Astrocyte of the spinal cord (primary cell): ENCODE data around the gene AAK1.

Experiments used
- DNase-seq: peaks from one replicate; pipeline ENCODE4 v3.0.0; 2011; ENCODE audit warnings: low read depth, low spot score
- H3K4me3 ChIP-seq: 2 replicates; pipeline ENCODE4 v1.5.1; 2011; ENCODE audit warnings: low read depth, mild to moderate bottlenecking, low read length, moderate library complexity
- CTCF ChIP-seq: IDR thresholded peaks from 2 replicates; pipeline ENCODE4 v1.5.1; 2012; ENCODE audit warnings: low read depth, mild to moderate bottlenecking, low read length, inconsistent platforms
- in situ Hi-C: cut with HindIII; loops from 2 replicates; pipeline ENCODE4 v1.10.0; 2017; ENCODE audit warnings: low sequenced_read_pairs

Gene AAK1

GRCh38 chr2:69438580-69438979 is 205.0 kb downstream of the AAK1 start:
- no peak for DNase-seq
- H3K4me3 ChIP-seq: no peak overlapping the region
- TF ChIP-seq CTCF: no peak
- in situ Hi-C loops: no loop called here

GRCh38 chr2:69437751-69438154 is 205.8 kb downstream of the AAK1 start:
- no peak for TF ChIP-seq CTCF
- peak overlapping the region; percentile 95 for H3K4me3 ChIP-seq
- no peak for DNase-seq
- in situ Hi-C loops: no loop called here

GRCh38 chr2:69436938-69437750 is 206.4 kb downstream of the AAK1 start, which contains the start of gene NFU1:
Gene NFU1, minus strand, starts transcription at chr2:69437435. Its CDS starts 13 bp downstream, at chr2:69437422.
- peak within 1 kb of the TSS; percentile 95 for H3K4me3 ChIP-seq
- DNase-seq: peak; percentile 98
- in situ Hi-C loops: no loop called here
- TF ChIP-seq CTCF: peak; percentile 67

- TF ChIP-seq CTCF: no peak
- in situ Hi-C loops: no loop called here
- peak; percentile 28 for DNase-seq
- peak overlapping the region; percentile 95 for H3K4me3 ChIP-seq
These were observed 207.0 kb downstream of the AAK1 start for GRCh38 chr2:69436596-69436937.

GRCh38 chr2:69434753-69435152 is 208.8 kb downstream of the AAK1 start:
- DNase-seq: no peak
- in situ Hi-C loops: no loop called here

GRCh38 chr2:69429491-69430183 is 213.9 kb downstream of the AAK1 start:
- in situ Hi-C loops: no loop called here
- no peak overlapping the region for H3K4me3 ChIP-seq
- TF ChIP-seq CTCF: no peak
- DNase-seq: no peak

More at GRCh38 chr2:69434753-69435152, 208.8 kb downstream of the AAK1 start:
- no peak for TF ChIP-seq CTCF
- no peak overlapping the region for H3K4me3 ChIP-seq
